ENCODE measurements around the gene GGTA1.

DNA sequence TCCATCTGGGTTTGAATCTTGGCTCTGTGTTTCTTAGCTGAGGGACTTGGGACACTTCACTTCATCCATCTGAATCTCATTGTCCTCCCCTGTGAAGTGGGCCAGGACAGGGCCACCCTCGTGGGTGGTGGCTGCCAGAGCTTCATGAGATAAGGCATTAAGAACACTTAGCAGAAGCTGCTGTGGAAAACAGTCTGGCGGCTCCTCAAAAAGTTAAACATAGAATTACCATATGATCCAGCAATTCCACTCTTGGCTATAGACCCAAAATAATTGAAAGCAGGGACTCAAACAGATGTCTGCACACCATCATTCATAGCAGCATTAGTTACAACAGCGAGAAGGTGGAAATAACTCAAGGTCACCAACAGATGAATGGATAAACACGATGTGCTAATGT lies 42.4 kb upstream of the GGTA1 start:
- no peak for TF ChIP-seq CTCF (IDR thresholded peaks at IDR 0.05)
- TF ChIP-seq POLR2A (IDR thresholded peaks at IDR 0.05): no peak
